ENCODE measurements around the gene ADCY10. TPM values are rescaled to one million over a fixed set of nuclear protein-coding genes. Genes with fewer than 3 reads are reported as not detected.

ADCY10 gene
- total and polyA plus RNA-seq, 2 of the 8 experiments (the other 6 are each of a cell fraction or from before 2014, with no cell fraction given), result 0.02 TPM; not detected in 1

GRCh38 chr1:167763525-167764220 lies 150.3 kb downstream of the ADCY10 start:
- Histone ChIP-seq H3K79me2 (ENCODE audit: control insufficient read depth in 1 of 2, insufficient read depth in 2 of 2, low read length in 2 of 2) (peaks cover 2 to 36% of the 10 kb centered on the region in 2 experiments; a peak in 3 of 4 replicates), H3K36me3 (ENCODE audit: control insufficient read depth in 2 of 4, insufficient read depth in 4 of 4, low read length in 3 of 4) (peaks cover 0 to 22% (median 4%) of the 10 kb centered on the region in 4 experiments; a peak in 6 of 8 replicates)

More at GRCh38 chr1:167763525-167764220, 150.3 kb downstream of the ADCY10 start:
- no peak overlapping the region for H2BK12ac ChIP-seq (ENCODE audit: low read depth, low read length)
- H3K14ac ChIP-seq (ENCODE audit: insufficient read length), result no peak overlapping the region
- CTCF ChIA-PET (ENCODE audit: partially characterized antibody), result no interaction called here
- no peak overlapping the region for H4K91ac ChIP-seq (replicated peaks; ENCODE audit: insufficient read length, low read length)
- no peaks in the 10 kb centered on the region; the same call in 1 of the 2 replicates for H3K23me2 ChIP-seq (ENCODE audit: low read depth, low read length)
- H3K4me1 ChIP-seq (replicated peaks in 1 of 4; ENCODE audit: control insufficient read depth in 3 of 4, insufficient read depth in 4 of 4, low read length in 3 of 4), result no peaks in the 10 kb centered on the region; a peak in 1 of 7 replicates
- H3K23ac ChIP-seq (ENCODE audit: insufficient read length), result no peak overlapping the region
- no peak overlapping the region for H4K5ac ChIP-seq (ENCODE audit: insufficient read length, low read depth, low read length)
- no peak for FAIRE-seq
- H2AK5ac ChIP-seq (ENCODE audit: low read depth, low read length), result no peak overlapping the region
- H2AFZ ChIP-seq (ENCODE audit: low read length), result no peak overlapping the region
- peaks cover 10% of the 10 kb centered on the region for H3K79me1 ChIP-seq (ENCODE audit: low read depth, low read length)
- no peak overlapping the region for H3K56ac ChIP-seq (replicated peaks; ENCODE audit: insufficient read length, low read depth, low read length)
- H2BK120ac ChIP-seq (replicated peaks; ENCODE audit: low read depth, low read length), result no peak overlapping the region
- DNase-seq (ENCODE audit: low read depth in 1 of 2, low spot score in 2 of 2), result no peak
- no peak overlapping the region for H3K27ac ChIP-seq (ENCODE audit: low read depth, low read length)
- no peak overlapping the region for H2BK15ac ChIP-seq (ENCODE audit: low read length)
- H4K20me1 ChIP-seq (replicated peaks in 1 of 2; ENCODE audit: control insufficient read depth in 1 of 2, insufficient read depth in 2 of 2, low read length in 2 of 2), result peaks cover 5 to 13% of the 10 kb centered on the region in 2 experiments
- TF ChIP-seq ATF3 (IDR thresholded peaks at IDR 0.05; ENCODE audit: insufficient read depth, low read depth, low read length) (no peak), RBBP5 (IDR thresholded peaks at IDR 0.05; ENCODE audit: borderline replicate concordance, low read depth, low read length) (no peak), CTBP2 (IDR thresholded peaks at IDR 0.05; ENCODE audit: borderline replicate concordance, insufficient read depth, insufficient read length, low read length) (no peak), TCF12 (IDR thresholded peaks at IDR 0.05; ENCODE audit: low read depth, low read length) (no peak), CHD1 (IDR thresholded peaks at IDR 0.05; ENCODE audit: low read depth, low read length) (no peak), CEBPB (IDR thresholded peaks at IDR 0.05; ENCODE audit: low read depth, low read length) (no peak), JUN (IDR thresholded peaks at IDR 0.05; ENCODE audit: low read depth, low read length) (no peak), BRCA1 (IDR thresholded peaks at IDR 0.05; ENCODE audit: low read depth, low read length) (no peak), POLR2AphosphoS5 (IDR thresholded peaks at IDR 0.05; ENCODE audit: low read depth, low read length) (no peak)
- POLR2A ChIA-PET (ENCODE audit: partially characterized antibody), result no interaction called here
- WGBS, 2 experiments (ENCODE audit: extremely low coverage in 1 of 2, insufficient coverage in 1 of 2, insufficient read length in 1 of 2, insufficient replicate concordance in 2 of 2, low coverage in 1 of 2, low lambda C conversion rate in 2 of 2, missing lambda C conversion rate in 1 of 2), result 88% methylated on average over 5 of the region's 5 CpGs; no CpG with 5 or more reads in 1 of the 2 experiments
- no peak overlapping the region for H3K4me2 ChIP-seq (ENCODE audit: insufficient read depth in 1 of 2, low read depth in 2 of 2, low read length in 2 of 2)
- no peak overlapping the region for H2BK5ac ChIP-seq (ENCODE audit: low read depth, low read length)
- no peak overlapping the region for H3K18ac ChIP-seq (ENCODE audit: extremely low read depth, low read length)
- no peak overlapping the region for H4K8ac ChIP-seq (ENCODE audit: extremely low read depth, insufficient read depth, low read length)
- no peak overlapping the region for H3K9ac ChIP-seq (replicated peaks in 1 of 4; ENCODE audit: extremely low read depth in 1 of 4, low read depth in 3 of 4, low read length in 3 of 4)
- no peak overlapping the region for H2BK20ac ChIP-seq (ENCODE audit: low read length)
- no peak overlapping the region for H3K4ac ChIP-seq (replicated peaks; ENCODE audit: insufficient read length, low read depth, low read length)
- H3K27me3 ChIP-seq (replicated peaks in 1 of 4; ENCODE audit: control insufficient read depth in 3 of 4, extremely low read depth in 1 of 4, insufficient read depth in 3 of 4, low read length in 3 of 4), result peaks cover 0 to under 1% (median 0%) of the 10 kb centered on the region in 4 experiments; a peak in 4 of 7 replicates
- no peak overlapping the region for H3K4me3 ChIP-seq (ENCODE audit: extremely low read depth in 1 of 4, insufficient read depth in 2 of 4, low read depth in 3 of 4, low read length in 4 of 4)
- H3K9me3 ChIP-seq (ENCODE audit: insufficient read depth in 2 of 2, low read depth in 1 of 2, low read length in 1 of 2), result no peaks in the 10 kb centered on the region
